HG02588 (cell line): ENCODE measurements around the gene DNAH12.

Experiments used
- ATAC-seq: cut with Tn5 transposase; IDR thresholded peaks from one replicate; pipeline ENCODE4 v1.9.1; 2021; ENCODE audit warnings: mild to moderate bottlenecking, moderate library complexity; ENCODE audit not compliant: unreplicated experiment

The DNAH12 gene

GRCh38 chr3:57244946-57245345 lies 299.2 kb downstream of the DNAH12 start:
- ATAC-seq: no peak
